HCT116 (cell line): ENCODE data around the gene TMEM255A. TPM values are rescaled to one million over a fixed set of nuclear protein-coding genes. Genes with fewer than 3 reads are reported as not detected.

Experiments used
- ATAC-seq: fragments of 200-7000 bp; cut with Tn5 transposase; 2 replicates; pipeline ENCODE4 v1.9.1; 2020; ENCODE audit warnings: mild to moderate bottlenecking, moderate library complexity
- BruUV-seq: library from RNA; stranded (reverse); fragments of 400-500 nt; replicated peaks from 2 replicates; lab custom pipeline; 2021; lab: Mats Ljungman, UMichigan
- CTCF ChIA-PET: fragments of 300-600 bp; sonication (Branson Sonifier 250); formaldehyde crosslinking; loops from one replicate; lab custom pipeline; 2021; ENCODE audit warnings: antibody characterized with exemption; lab: Charles Lee
- POLR2A ChIA-PET: fragments of 300-600, 350-600 bp; sonication (Branson Sonifier 250); formaldehyde crosslinking; loops from one replicate; lab custom pipeline; 2021; ENCODE audit warnings: antibody characterized with exemption; lab: Charles Lee
- RAD21 ChIA-PET, 2 experiments: fragments of 300-600 bp; sonication (Branson Sonifier 250); formaldehyde crosslinking; loops; one replicate each; lab custom pipeline; 2023; ENCODE audit warnings: low total read pairs in 2 of 2; ENCODE audit not compliant: uncharacterized antibody in 2 of 2, unreplicated experiment in 2 of 2, low non-redundant PET in 1 of 2; lab: Charles Lee
- DNase-seq: peaks from one replicate; pipeline ENCODE4 v3.0.0-alpha.2; 2010; ENCODE audit warnings: low read depth, low spot score
- H2AFZ ChIP-seq: fragments of 200-600 bp; shearing (Covaris generic), sonication (generic); 2 replicates; pipeline ENCODE4 v1.6.1; 2017; ENCODE audit warnings: low read depth, mixed run types, mixed read lengths, antibody characterized with exemption, low read length; ENCODE audit not compliant: poor library complexity, severe bottlenecking
- H3K27ac ChIP-seq: 2 replicates; pipeline ENCODE4 v1.5.1; 2012; ENCODE audit warnings: low read depth, low read length
- H3K27me3 ChIP-seq: fragments of 200-600 bp; sonication (generic); 2 replicates; pipeline ENCODE4 v1.6.1; 2016; ENCODE audit warnings: mixed run types, low read length, mixed read lengths; ENCODE audit not compliant: insufficient read depth
- H3K36me3 ChIP-seq, 2 experiments: fragments of 200-500 bp in 1 of 2; fragments of 200-600 bp in 1 of 2; sonication (Bioruptor generic) in 1 of 2; sonication (generic) in 1 of 2; 2 replicates each; pipeline versions ENCODE4 v1.5.1 to v1.6.1; 2014 to 2016; ENCODE audit warnings: low read length in 2 of 2, inconsistent platforms in 1 of 2, mixed read lengths in 1 of 2, mixed run types in 1 of 2; ENCODE audit not compliant: insufficient read depth in 2 of 2, control insufficient read depth in 1 of 2
- H3K4me1 ChIP-seq, 2 experiments: fragments of 200-600 bp in 1 of 2; sonication (generic) in 1 of 2; 2 replicates each; pipeline versions ENCODE4 v1.5.1 to v1.6.1; 2012 to 2017; ENCODE audit warnings: low read length in 2 of 2, inconsistent platforms in 1 of 2, mild to moderate bottlenecking in 1 of 2, mixed read lengths in 1 of 2, mixed run types in 1 of 2, moderate library complexity in 1 of 2; ENCODE audit not compliant: insufficient read depth in 2 of 2, control insufficient read depth in 1 of 2
- H3K4me2 ChIP-seq: fragments of 200-600 bp; sonication (generic); 2 replicates; pipeline ENCODE4 v1.6.1; 2017; ENCODE audit warnings: mixed run types, low read length, mixed read lengths
- H3K4me3 ChIP-seq, 2 experiments: fragments of 200-600 bp in 1 of 2; sonication (generic) in 1 of 2; replicated peaks in 1 of 2; 2 replicates each; pipeline ENCODE4 v1.5.1; 2011 to 2016; ENCODE audit warnings: low read length in 2 of 2, control low read depth in 1 of 2, low read depth in 1 of 2, mild to moderate bottlenecking in 1 of 2, mixed read lengths in 1 of 2, mixed run types in 1 of 2
- H3K79me2 ChIP-seq: fragments of 200-600 bp; sonication (generic); 2 replicates; pipeline ENCODE4 v1.6.1; 2017; ENCODE audit warnings: mild to moderate bottlenecking, mixed run types, low read length, moderate library complexity, mixed read lengths; ENCODE audit not compliant: insufficient read depth
- H3K9ac ChIP-seq: fragments of 200-600 bp; sonication (generic); 2 replicates; pipeline ENCODE4 v1.6.1; 2016; ENCODE audit warnings: low read length, mixed read lengths
- H3K9me2 ChIP-seq: fragments of 200-600 bp; sonication (generic), shearing (Covaris generic); 2 replicates; pipeline ENCODE4 v1.6.1; 2017; ENCODE audit warnings: mixed run types, mild to moderate bottlenecking, moderate library complexity; ENCODE audit not compliant: insufficient read depth
- H3K9me3 ChIP-seq, 2 experiments: fragments of 200-500 bp in 1 of 2; fragments of 200-600 bp in 1 of 2; sonication (Bioruptor generic) in 1 of 2; sonication (generic) in 1 of 2; 2 replicates each; pipeline ENCODE4 v1.6.1; 2014 to 2017; ENCODE audit warnings: low read length in 2 of 2, mixed read lengths in 2 of 2, inconsistent platforms in 1 of 2, low read depth in 1 of 2, mild to moderate bottlenecking in 1 of 2, mixed run types in 1 of 2, moderate library complexity in 1 of 2; ENCODE audit not compliant: control insufficient read depth in 1 of 2, insufficient read depth in 1 of 2
- H4K20me1 ChIP-seq: fragments of 200-600 bp; sonication (generic), shearing (Covaris generic); 2 replicates; pipeline ENCODE4 v1.6.1; 2017; ENCODE audit warnings: mixed run types, mild to moderate bottlenecking, moderate library complexity; ENCODE audit not compliant: insufficient read depth
- ATF3 ChIP-seq: IDR thresholded peaks from 2 replicates; pipeline ENCODE4 v1.6.1; 2012
- CBX3 ChIP-seq: IDR thresholded peaks from 2 replicates; pipeline ENCODE4 v1.6.1; 2012; ENCODE audit warnings: low read depth
- CEBPB ChIP-seq: IDR thresholded peaks from 2 replicates; pipeline ENCODE4 v1.6.1; 2012; ENCODE audit warnings: low read depth
- CTCF ChIP-seq, 3 experiments: fragments of 200-600 bp in 1 of 3; sonication (generic) in 1 of 3; IDR thresholded peaks in 2 of 3; conservative IDR thresholded peaks in 1 of 3; 2 replicates each; pipeline ENCODE4 v1.5.1; 2012 to 2017; ENCODE audit warnings: low read depth in 2 of 3, low read length in 2 of 3, antibody characterized with exemption in 1 of 3, borderline replicate concordance in 1 of 3, control low read depth in 1 of 3, mild to moderate bottlenecking in 1 of 3, mixed read lengths in 1 of 3, mixed run types in 1 of 3, moderate library complexity in 1 of 3; ENCODE audit not compliant: insufficient read depth in 1 of 3
- EGR1 ChIP-seq: IDR thresholded peaks from 2 replicates; pipeline ENCODE4 v1.6.1; 2012; ENCODE audit warnings: low read depth
- ELF1 ChIP-seq: IDR thresholded peaks from 2 replicates; pipeline ENCODE4 v1.6.1; 2012; ENCODE audit warnings: low read depth, borderline replicate concordance
- EZH2 ChIP-seq: fragments of 200-600 bp; sonication (generic); IDR thresholded peaks from 2 replicates; pipeline ENCODE4 v1.6.1; 2017; ENCODE audit warnings: antibody characterized with exemption, mixed run types
- FOSL1 ChIP-seq: IDR thresholded peaks from 2 replicates; pipeline ENCODE4 v1.6.1; 2012; ENCODE audit warnings: low read depth
- JUND ChIP-seq: IDR thresholded peaks from 2 replicates; pipeline ENCODE4 v1.6.1; 2012
- MAX ChIP-seq: IDR thresholded peaks from 2 replicates; pipeline ENCODE4 v1.6.1; 2012
- POLR2AphosphoS5 ChIP-seq: IDR thresholded peaks from 2 replicates; pipeline ENCODE4 v1.6.1; 2011; ENCODE audit warnings: mild to moderate bottlenecking, low read depth, low read length, moderate library complexity
- REST ChIP-seq: IDR thresholded peaks from 2 replicates; pipeline ENCODE4 v1.6.1; 2012; ENCODE audit warnings: low read depth
- SIN3A ChIP-seq: IDR thresholded peaks from 2 replicates; pipeline ENCODE4 v1.6.1; 2012; ENCODE audit warnings: low read depth
- SP1 ChIP-seq: IDR thresholded peaks from 2 replicates; pipeline ENCODE4 v1.6.1; 2012; ENCODE audit warnings: low read depth
- SRF ChIP-seq: IDR thresholded peaks from 2 replicates; pipeline ENCODE4 v1.6.1; 2012; ENCODE audit warnings: low read depth
- TCF7L2 ChIP-seq: IDR thresholded peaks from 2 replicates; pipeline ENCODE4 v1.7.0; 2011; ENCODE audit warnings: borderline replicate concordance, inconsistent platforms; ENCODE audit not compliant: insufficient read depth, insufficient read length; ENCODE audit errors: extremely low read depth
- ZBTB33 ChIP-seq: IDR thresholded peaks from 2 replicates; pipeline ENCODE4 v1.6.1; 2011; ENCODE audit warnings: mild to moderate bottlenecking, low read length, moderate library complexity; ENCODE audit not compliant: insufficient replicate concordance; ENCODE audit errors: extremely low read depth
- ZFX ChIP-seq: fragments of 450-650 bp; IDR thresholded peaks from 2 replicates; pipeline ENCODE4 v1.6.1; 2017
- ZNF274 ChIP-seq: fragments of 200-500 bp; sonication (Bioruptor generic); IDR thresholded peaks from 2 replicates; pipeline ENCODE4 v1.6.1; 2014; ENCODE audit warnings: mild to moderate bottlenecking, low read depth, low read length, inconsistent platforms
- intact Hi-C: fragments of 100-400 bp; cut with micrococcal nuclease; formaldehyde crosslinking; loops from 2 replicates; pipeline ENCODE4 v1.10.0; 2022
- total RNA-seq: library from RNA; stranded (reverse); gene quantifications from one replicate; pipeline ENCODE4 v1.2.1, GENCODE V29; 2021; ENCODE audit not compliant: unreplicated experiment

TMEM255A gene
- total RNA-seq, 1 experiment from 2014 or later = not detected

- peak overlapping the region; percentile 58 to 77 for H3K4me3 ChIP-seq
- peak overlapping the region; percentile 72 for H3K9ac ChIP-seq
- H3K9me3 ChIP-seq = no peaks in the 10 kb centered on the region
- intact Hi-C loops = no loop called here
- H3K27ac ChIP-seq = peak overlapping the region; percentile 47
- H2AFZ ChIP-seq = peak overlapping the region; percentile 95
- H3K36me3 ChIP-seq = no peaks in the 10 kb centered on the region
- peak; percentile 77 for DNase-seq
- H3K4me2 ChIP-seq = peak overlapping the region; percentile 89
- BruUV-seq = TSS peak; percentile 50
- H4K20me1 ChIP-seq = no peaks in the 10 kb centered on the region
- peaks cover 0 to 6% of the 10 kb centered on the region in 2 experiments; a peak in 2 of 4 replicates for H3K4me1 ChIP-seq
- ATAC-seq = peak; percentile 81
- no peaks in the 10 kb centered on the region for H3K27me3 ChIP-seq
- no peaks in the 10 kb centered on the region for H3K9me2 ChIP-seq
- CTCF ChIA-PET = no interaction called here
- no peaks in the 10 kb centered on the region for H3K79me2 ChIP-seq
- RAD21 ChIA-PET = no interaction called here
- POLR2A ChIA-PET = no interaction called here
- TF ChIP-seq CTCF (IDR thresholded peaks at IDR 0.05 in 2 of 3, conservative IDR thresholded peaks at IDR 0.05 in 1 of 3; ENCODE audit: borderline replicate concordance in 1 of 3, insufficient read depth in 1 of 3, low read depth in 2 of 3, low read length in 2 of 3) = no peak
- peak; percentile 20 for TF ChIP-seq ZBTB33
- peak; percentile 52; the same call in 1 of the 2 replicates for TF ChIP-seq MAX
- TF ChIP-seq ZFX = no peak
- TF ChIP-seq FOSL1 = 0 out of 2 replicates have a peak, but pooled peaks have one; percentile 19
- peak; percentile 79 for TF ChIP-seq POLR2AphosphoS5
- no peak for TF ChIP-seq ATF3
- TF ChIP-seq SIN3A = peak; percentile 52; the same call in 1 of the 2 replicates
- peak; percentile 97 for TF ChIP-seq CBX3
- TF ChIP-seq CEBPB = peak; percentile 35; the same call in 1 of the 2 replicates
- TF ChIP-seq JUND = no peak
- 0 out of 2 replicates have a peak, but pooled peaks have one; percentile 48 for TF ChIP-seq SP1
- TF ChIP-seq REST = no peak
- TF ChIP-seq EZH2 = no peak
- TF ChIP-seq TCF7L2 = peak; percentile 39
- TF ChIP-seq ZNF274 = no peak
- no peak for TF ChIP-seq EGR1
- TF ChIP-seq SRF = 0 out of 2 replicates have a peak, but pooled peaks have one; percentile 22
- no peak for TF ChIP-seq ELF1
Observed at GRCh38 chrX:120244735-120245498, 66.3 kb downstream of the TMEM255A start.
